Right cardiac atrium (tissue), 5 donors: Measurements from ENCODE around the gene SPG21. TPM values are rescaled to one million over a fixed set of nuclear protein-coding genes. Genes with fewer than 3 reads are reported as not detected.
A peak's percentile ranks its signal among the peaks of the same experiment; 100 is the strongest.

Source experiments
- ATAC-seq, 2 donors: fragments of 200-7000 bp; cut with Tn5 transposase; one replicate each; pipeline versions ENCODE4 v1.8.0 to v1.9.1; 2020; ENCODE audit warnings: moderate library complexity in 2 of 2, mild to moderate bottlenecking in 1 of 2
- DNase-seq, 3 donors: peaks; one replicate each; pipeline ENCODE4 v3.0.0-alpha.2; 2020
- H3K27ac ChIP-seq: one replicate; pipeline ENCODE4 v1.5.1; 2013; ENCODE audit warnings: mild to moderate bottlenecking, low read length, control low read depth, moderate library complexity
- H3K27me3 ChIP-seq: one replicate; pipeline ENCODE4 v1.6.1; 2013; ENCODE audit not compliant: control insufficient read depth, insufficient read depth
- H3K4me1 ChIP-seq: one replicate; pipeline ENCODE4 v1.6.1; 2013; ENCODE audit warnings: low read length; ENCODE audit not compliant: control insufficient read depth, insufficient read depth
- H3K4me3 ChIP-seq: one replicate; pipeline ENCODE4 v1.5.1; 2013; ENCODE audit warnings: low read length, control low read depth
- H3K9me3 ChIP-seq: one replicate; pipeline ENCODE4 v1.6.1; 2013; ENCODE audit warnings: low read length; ENCODE audit not compliant: control insufficient read depth
- WGBS: extraction: QIAGEN DNeasy Blood & Tissue Kit; methylation state at CpG from one replicate; pipeline ENCODE4 v1.1.7; 2013; 5-methylcytosine and 5-hydroxymethylcytosine counted together
- intact Hi-C, 4 donors: fragments of 100-400 bp; cut with DNase I; formaldehyde crosslinking; loops; one replicate each; pipeline versions ENCODE4 v1.11.0 to v1.14.0; 2022 to 2023
- polyA plus RNA-seq: library from polyadenylated mRNA; stranded (reverse); fragments of 200-250 nt; gene quantifications from one replicate; pipeline ENCODE4 v1.2.3, GENCODE V29; 2013
- total RNA-seq, 4 donors: library from RNA; stranded (reverse); fragmentation: NEBNext Ultra II Directional; extraction: Animal tissue kit (Norgen Biotek cat#: 25700); gene quantifications; one replicate each; pipeline ENCODE4 v1.2.1, GENCODE V29; 2021
- donor health status: healthy with polysubstance abuse.
- donor health status: DM: no; HTN: yes; CAD: no.
- donor health status: DM: no; HTN: no; CAD: no.
- donor health status: DM: no; HTN: yes; CAD: no; lungs with severe emphysema.
- donor health status: DM: yes; HTN: yes; CAD: no.

SPG21 gene
- total and polyA plus RNA-seq, 5 donors = 49.8 to 59.3 (median 54.4) TPM

GRCh38 chr15:64938192-64938591, 51.5 kb downstream of the SPG21 start:
- H3K4me1 ChIP-seq = no peaks in the 10 kb centered on the region
- intact Hi-C loops = no loop called here
- DNase-seq (no peak), ATAC-seq (peak; percentile 38 to 84)
- no peak overlapping the region for H3K4me3 ChIP-seq
- 62% methylated on average over 3 of the region's 3 CpGs for WGBS
- no peaks in the 10 kb centered on the region for H3K9me3 ChIP-seq
- no peaks in the 10 kb centered on the region for H3K27me3 ChIP-seq
- no peak overlapping the region for H3K27ac ChIP-seq

GRCh38 chr15:64934023-64934422, 55.7 kb downstream of the SPG21 start:
- DNase-seq = no peak
- intact Hi-C loops = no loop called here
- Histone ChIP-seq H3K4me3 (no peak overlapping the region), H3K27ac (no peak overlapping the region), H3K9me3 (no peaks in the 10 kb centered on the region), H3K4me1 (no peaks in the 10 kb centered on the region), H3K27me3 (no peaks in the 10 kb centered on the region)
- WGBS = 96% methylated on average over 11 of the region's 11 CpGs
- no peak for ATAC-seq

GRCh38 chr15:64931381-64931780, 58.3 kb downstream of the SPG21 start:
- ATAC-seq = no peak
- intact Hi-C loops = no loop called here
- 86% methylated on average over 8 of the region's 8 CpGs for WGBS

GRCh38 chr15:64930778-64931371, 58.8 kb downstream of the SPG21 start:
- ATAC-seq = peak; percentile 9 to 21
- Histone ChIP-seq H3K27ac (no peak overlapping the region), H3K4me1 (no peaks in the 10 kb centered on the region), H3K27me3 (no peaks in the 10 kb centered on the region), H3K9me3 (no peaks in the 10 kb centered on the region), H3K4me3 (no peak overlapping the region)
- intact Hi-C loops = no loop called here
- WGBS = 59% methylated on average over 11 of the region's 11 CpGs
- DNase-seq = no peak

More at GRCh38 chr15:64931381-64931780, 58.3 kb downstream of the SPG21 start:
- no peak overlapping the region for H3K27ac ChIP-seq
- no peaks in the 10 kb centered on the region for H3K27me3 ChIP-seq
- H3K4me1 ChIP-seq = no peaks in the 10 kb centered on the region
- no peaks in the 10 kb centered on the region for H3K9me3 ChIP-seq
- H3K4me3 ChIP-seq = no peak overlapping the region
- no peak for DNase-seq

GRCh38 chr15:64930019-64930652, 59.6 kb downstream of the SPG21 start:
- 88% methylated on average over 10 of the region's 10 CpGs for WGBS
- H3K4me3 ChIP-seq = no peak overlapping the region
- H3K27ac ChIP-seq = no peak overlapping the region
- DNase-seq (no peak), ATAC-seq (no peak)
- H3K27me3 ChIP-seq = no peaks in the 10 kb centered on the region
- intact Hi-C loops = no loop called here
- H3K4me1 ChIP-seq = no peaks in the 10 kb centered on the region
- H3K9me3 ChIP-seq = no peaks in the 10 kb centered on the region

GRCh38 chr15:64928626-64929220, 61.0 kb downstream of the SPG21 start:
- 83% methylated on average over 10 of the region's 10 CpGs for WGBS
- no peaks in the 10 kb centered on the region for H3K4me1 ChIP-seq
- intact Hi-C loops = no loop called here
- ATAC-seq (no peak), DNase-seq (no peak)
- no peak overlapping the region for H3K27ac ChIP-seq
- H3K4me3 ChIP-seq = no peak overlapping the region
- no peaks in the 10 kb centered on the region for H3K9me3 ChIP-seq
- no peaks in the 10 kb centered on the region for H3K27me3 ChIP-seq

- WGBS = 93% methylated on average over 8 of the region's 8 CpGs
- H3K4me1 ChIP-seq = no peaks in the 10 kb centered on the region
- H3K27me3 ChIP-seq = no peaks in the 10 kb centered on the region
- ATAC-seq = no peak
- intact Hi-C loops = no loop called here
- H3K27ac ChIP-seq = no peak overlapping the region
- DNase-seq = no peak
- H3K9me3 ChIP-seq = no peaks in the 10 kb centered on the region
- H3K4me3 ChIP-seq = no peak overlapping the region
These were observed 63.1 kb downstream of the SPG21 start for GRCh38 chr15:64926661-64927060.

- intact Hi-C loops = no loop called here
- DNase-seq (no peak), ATAC-seq (no peak)
- no peak overlapping the region for H3K4me3 ChIP-seq
- WGBS = 94% methylated on average over 13 of the region's 13 CpGs
- no peak overlapping the region for H3K27ac ChIP-seq
- H3K9me3 ChIP-seq = no peaks in the 10 kb centered on the region
- no peaks in the 10 kb centered on the region for H3K4me1 ChIP-seq
- H3K27me3 ChIP-seq = no peaks in the 10 kb centered on the region
These were observed 64.1 kb downstream of the SPG21 start for GRCh38 chr15:64925335-64926330.

GRCh38 chr15:64923546-64923945, 66.2 kb downstream of the SPG21 start:
- no peaks in the 10 kb centered on the region for H3K9me3 ChIP-seq
- no peak for DNase-seq
- intact Hi-C loops = no loop called here
- H3K27me3 ChIP-seq = no peaks in the 10 kb centered on the region
- H3K4me3 ChIP-seq = no peak overlapping the region
- no peaks in the 10 kb centered on the region for H3K4me1 ChIP-seq
- no peak for ATAC-seq
- H3K27ac ChIP-seq = no peak overlapping the region
- WGBS = 96% methylated on average over 2 of the region's 2 CpGs

GRCh38 chr15:64921711-64922110, 68.0 kb downstream of the SPG21 start:
- no peaks in the 10 kb centered on the region for H3K4me1 ChIP-seq
- no peak for DNase-seq
- no peak overlapping the region for H3K27ac ChIP-seq
- 75% methylated on average over 6 of the region's 6 CpGs for WGBS
- no peaks in the 10 kb centered on the region for H3K9me3 ChIP-seq
- H3K27me3 ChIP-seq = no peaks in the 10 kb centered on the region
- peak; percentile 30 to 38 for ATAC-seq
- no peak overlapping the region for H3K4me3 ChIP-seq
- intact Hi-C loops = no loop called here

- H3K27me3 ChIP-seq = no peaks in the 10 kb centered on the region
- H3K27ac ChIP-seq = no peak overlapping the region
- no peak overlapping the region for H3K4me3 ChIP-seq
- ATAC-seq = no peak
- no peak for DNase-seq
- intact Hi-C loops = no loop called here
- WGBS = 95% methylated on average over 4 of the region's 4 CpGs
- no peaks in the 10 kb centered on the region for H3K9me3 ChIP-seq
- H3K4me1 ChIP-seq = no peaks in the 10 kb centered on the region
These were observed 70.0 kb downstream of the SPG21 start for GRCh38 chr15:64919721-64920120.
